CD4-positive, alpha-beta T cell treated with Interleukin-2 at 100 ng/mL for 4 hours (primary cell): ENCODE data around the gene NKAIN2.
"Not testable (repeated sequence)": the region's sequence is repeated elsewhere in the genome, so short reads cannot be mapped to it uniquely, and the experiment has no call there.

ENCODE experiments used
- DNase-seq: peaks from one replicate; pipeline ENCODE4 v3.0.0-alpha.2; 2020; ENCODE audit warnings: low spot score

NKAIN2 gene

DNA sequence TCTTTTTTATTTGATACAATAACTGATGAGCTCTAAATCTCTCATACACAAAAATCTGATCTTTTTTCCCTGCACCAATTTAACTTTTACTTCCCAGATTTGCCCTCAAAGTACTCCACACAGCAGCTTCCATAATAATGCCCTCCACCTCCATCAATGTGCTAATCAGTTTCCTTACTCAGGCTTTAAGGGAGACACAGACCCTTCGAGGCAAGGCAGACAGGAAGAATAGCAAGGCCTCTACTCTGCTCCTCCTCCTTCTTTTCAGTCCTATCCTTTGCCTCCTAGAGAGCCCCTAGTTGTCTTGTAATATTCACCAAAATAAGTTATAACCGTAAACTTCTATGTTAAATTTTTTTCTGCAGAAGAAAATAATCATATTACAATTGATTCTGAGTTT lies 713.7 kb downstream of the NKAIN2 start:
- DNase-seq = no peak

DNA sequence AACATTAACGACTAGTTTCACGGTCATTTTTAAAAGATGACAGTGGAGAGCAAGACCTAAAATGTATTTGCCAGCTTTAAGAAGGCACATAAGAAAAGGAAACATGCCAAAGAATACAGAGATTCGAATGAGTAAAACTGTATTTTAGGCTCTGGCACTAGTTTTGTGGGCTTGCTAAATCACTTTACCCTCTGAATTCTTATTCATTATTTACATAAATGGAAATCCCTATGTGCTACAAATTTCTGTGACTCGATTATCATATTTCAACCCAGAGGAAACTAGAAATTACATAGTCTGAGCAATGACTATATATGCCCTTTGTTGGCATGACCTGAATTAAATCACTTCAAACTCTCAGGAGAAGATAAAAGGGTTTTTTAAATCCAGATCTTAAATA lies 716.8 kb downstream of the NKAIN2 start:
- no peak for DNase-seq

DNA sequence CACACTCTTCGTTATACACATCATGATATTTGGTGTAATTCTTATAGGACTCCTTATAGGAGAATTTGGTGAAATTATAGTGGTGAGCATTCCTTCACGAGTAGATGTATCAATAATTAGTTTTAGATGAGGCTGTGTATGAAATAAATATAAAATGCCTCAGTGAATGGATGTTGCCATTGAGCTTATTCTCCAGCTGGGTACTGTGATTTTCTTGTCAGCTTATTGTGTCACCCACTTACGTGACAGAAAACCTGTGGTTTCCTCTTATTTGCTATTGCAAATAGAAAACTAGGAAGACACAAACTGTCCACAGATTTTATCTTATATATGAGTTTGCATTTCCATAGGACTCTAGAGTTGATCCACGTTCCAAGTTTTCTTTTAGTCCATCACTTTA lies 718.7 kb downstream of the NKAIN2 start:
- DNase-seq = no peak

DNA sequence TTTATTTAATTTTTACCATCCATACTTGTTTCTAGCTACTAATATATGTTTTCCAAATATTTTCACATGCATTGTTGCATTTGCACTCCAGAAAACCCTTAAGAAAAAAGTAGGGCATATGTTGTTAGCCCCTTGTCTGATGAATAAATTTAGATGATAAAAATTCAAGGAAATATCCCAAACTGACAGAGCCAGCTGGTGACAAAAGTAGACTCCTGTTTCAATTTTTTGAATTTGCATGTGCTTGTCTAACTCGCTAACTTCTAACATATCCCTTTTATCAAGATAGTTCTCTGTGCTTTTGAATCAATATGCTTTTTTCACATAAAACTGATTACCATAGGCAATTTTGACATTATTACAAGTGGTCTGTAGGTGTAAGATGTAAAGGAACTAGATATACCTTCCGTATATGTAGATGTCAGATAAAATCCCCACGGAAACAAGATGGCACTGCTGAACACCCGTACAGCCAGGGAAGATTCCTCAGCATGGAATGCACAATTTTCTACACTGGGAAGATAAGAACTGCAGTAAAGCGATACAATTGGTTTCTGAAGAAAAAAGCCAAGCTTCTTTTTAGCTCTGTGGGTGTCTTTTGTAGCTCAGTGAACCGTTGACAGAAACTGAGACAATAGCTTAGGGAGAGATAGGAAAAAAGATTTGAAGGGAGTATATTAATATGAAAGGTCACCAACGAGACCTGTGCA lies 721.0 kb downstream of the NKAIN2 start:
- DNase-seq = no peak

GRCh38 chr6:124530926-124531325 lies 727.3 kb downstream of the NKAIN2 start:
- DNase-seq = no peak

DNA sequence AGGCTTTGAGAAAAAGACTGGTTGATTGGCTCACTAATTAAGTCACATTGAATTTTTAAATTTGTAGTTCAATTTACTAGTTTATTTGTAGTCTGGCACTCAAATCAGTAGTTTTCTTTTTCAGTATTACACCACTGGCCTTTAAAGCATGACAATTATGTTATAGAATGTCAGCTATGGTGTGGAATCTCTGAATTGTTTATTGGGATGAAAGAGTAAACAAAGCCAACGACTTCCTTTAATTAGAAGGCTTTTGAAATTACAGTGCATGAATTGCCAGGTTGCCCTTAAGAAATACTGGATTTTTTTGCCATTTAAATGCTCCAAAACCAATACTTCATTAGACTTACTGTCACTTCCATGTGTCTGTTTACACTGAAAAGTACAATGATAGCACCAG lies 731.6 kb downstream of the NKAIN2 start:
- DNase-seq = no peak

- DNase-seq = no peak
Observed at GRCh38 chr6:124535746-124536145, 732.1 kb downstream of the NKAIN2 start.

DNA sequence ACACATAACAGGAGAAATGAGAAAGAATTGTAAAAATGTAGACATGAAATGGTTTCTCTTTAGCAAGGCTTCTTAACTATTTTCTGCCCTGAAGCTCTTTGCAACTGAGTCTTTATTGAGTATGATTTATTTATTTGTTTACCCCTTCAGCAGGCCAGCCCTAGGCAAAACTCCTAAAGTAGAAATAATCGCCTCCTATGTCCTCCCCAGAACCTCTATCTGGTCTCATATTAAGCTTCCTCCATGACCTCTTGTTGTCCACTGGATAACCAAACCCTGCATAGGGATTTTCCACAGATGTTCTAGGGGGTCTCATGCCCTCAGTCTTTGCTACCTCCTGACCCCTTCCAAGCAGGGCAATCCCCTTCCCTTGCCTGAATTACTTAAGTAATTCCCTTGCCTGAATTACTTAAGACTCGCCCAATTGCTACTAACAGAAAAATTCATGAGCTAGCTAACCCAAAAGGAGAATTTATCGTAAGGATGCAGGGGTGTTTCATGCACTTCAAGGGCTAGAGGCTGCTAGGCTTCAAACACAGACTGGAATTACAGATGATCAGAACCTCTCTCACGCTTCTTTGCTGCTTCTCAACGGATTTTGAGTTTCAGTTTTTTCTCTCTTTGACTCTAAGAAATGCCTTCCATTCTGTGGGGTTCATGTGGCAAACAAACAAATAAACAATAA lies 732.6 kb downstream of the NKAIN2 start:
- DNase-seq = no peak

- DNase-seq = no peak
Observed at GRCh38 chr6:124536842-124537191, 733.2 kb downstream of the NKAIN2 start.

DNA sequence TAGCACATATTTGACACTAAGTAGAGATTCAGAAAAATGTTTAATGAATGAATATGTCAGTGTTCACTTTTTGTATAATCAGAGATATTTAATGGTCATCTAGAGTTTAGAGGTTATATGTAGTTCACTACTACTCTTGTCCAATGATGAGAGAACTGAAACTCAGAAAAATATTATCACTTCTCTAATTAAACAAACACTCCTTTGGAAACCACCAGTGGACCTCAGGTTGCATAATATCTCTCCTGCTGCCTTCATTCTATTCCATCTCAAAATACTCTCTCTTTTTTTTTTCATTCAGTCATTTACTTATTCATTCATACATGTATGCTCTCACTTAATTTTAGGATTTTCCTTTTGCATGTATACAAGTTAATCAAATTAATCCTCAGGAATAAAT lies 735.4 kb downstream of the NKAIN2 start:
- DNase-seq = no peak

GRCh38 chr6:124541573-124541972 lies 737.9 kb downstream of the NKAIN2 start:
- DNase-seq = no peak

DNA sequence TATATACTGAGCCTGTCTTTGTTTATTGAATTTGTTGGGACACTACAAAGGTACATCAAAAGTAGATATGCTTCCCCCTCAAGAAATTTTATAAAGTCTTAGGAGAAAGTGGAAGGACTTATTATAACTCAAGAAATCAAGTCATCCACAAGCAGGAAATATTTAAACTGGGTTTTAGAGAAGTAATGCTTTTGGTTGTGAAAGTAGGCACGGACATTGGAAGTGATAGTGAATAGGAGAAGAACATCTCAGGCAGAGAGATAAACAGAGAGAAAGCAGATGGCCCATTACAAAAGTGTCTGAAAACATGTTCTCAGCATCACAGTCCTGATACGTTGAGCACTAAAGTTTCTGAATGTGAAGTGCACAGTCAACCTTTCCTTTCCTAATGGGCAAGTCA lies 742.9 kb downstream of the NKAIN2 start:
- no peak for DNase-seq

DNA sequence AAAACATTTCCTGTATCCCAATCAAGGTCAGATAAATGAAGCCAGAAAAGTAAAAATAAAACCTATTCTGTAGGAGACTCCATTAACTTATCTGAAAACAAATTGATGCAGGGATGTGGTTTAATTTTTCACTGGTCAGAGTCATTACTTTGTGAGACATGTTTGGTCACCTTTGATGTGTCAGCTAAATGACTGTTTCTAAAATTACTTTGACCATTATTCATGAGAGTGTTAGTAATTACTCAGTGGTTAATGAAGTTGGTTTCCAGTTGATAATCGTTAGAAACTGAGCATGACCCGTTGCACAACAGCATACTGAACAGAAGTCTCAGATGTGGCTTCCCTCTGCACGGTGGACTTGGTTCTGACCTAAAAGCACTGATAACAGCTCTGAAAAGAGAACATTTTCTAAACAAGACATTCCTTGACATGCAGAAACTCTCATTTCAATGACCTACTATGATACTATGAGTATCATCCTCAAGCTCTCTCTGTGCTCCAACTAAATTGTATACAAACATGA lies 748.1 kb downstream of the NKAIN2 start:
- no peak for DNase-seq

DNA sequence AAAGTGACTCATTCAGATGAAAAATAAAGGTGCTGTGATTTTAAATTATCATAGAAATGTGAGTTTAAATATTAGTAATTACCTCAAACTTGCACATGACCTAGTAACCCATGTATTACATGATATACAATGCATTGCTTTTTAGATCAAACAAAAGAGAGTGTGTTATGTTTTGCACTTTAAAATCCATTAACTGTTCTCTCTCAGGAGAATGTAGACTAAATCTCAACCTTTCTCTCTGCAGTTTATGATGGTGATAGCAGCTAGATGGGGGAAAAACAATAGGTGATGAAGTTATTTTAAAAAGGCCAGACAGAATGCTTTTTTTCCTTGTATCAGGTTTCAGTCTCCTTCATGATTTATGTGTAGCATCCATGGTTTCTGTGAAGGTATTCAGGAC lies 754.2 kb downstream of the NKAIN2 start:
- no peak for DNase-seq

- DNase-seq = not testable (repeated sequence)
Observed at GRCh38 chr6:124560078-124560477, 756.4 kb downstream of the NKAIN2 start.

DNA sequence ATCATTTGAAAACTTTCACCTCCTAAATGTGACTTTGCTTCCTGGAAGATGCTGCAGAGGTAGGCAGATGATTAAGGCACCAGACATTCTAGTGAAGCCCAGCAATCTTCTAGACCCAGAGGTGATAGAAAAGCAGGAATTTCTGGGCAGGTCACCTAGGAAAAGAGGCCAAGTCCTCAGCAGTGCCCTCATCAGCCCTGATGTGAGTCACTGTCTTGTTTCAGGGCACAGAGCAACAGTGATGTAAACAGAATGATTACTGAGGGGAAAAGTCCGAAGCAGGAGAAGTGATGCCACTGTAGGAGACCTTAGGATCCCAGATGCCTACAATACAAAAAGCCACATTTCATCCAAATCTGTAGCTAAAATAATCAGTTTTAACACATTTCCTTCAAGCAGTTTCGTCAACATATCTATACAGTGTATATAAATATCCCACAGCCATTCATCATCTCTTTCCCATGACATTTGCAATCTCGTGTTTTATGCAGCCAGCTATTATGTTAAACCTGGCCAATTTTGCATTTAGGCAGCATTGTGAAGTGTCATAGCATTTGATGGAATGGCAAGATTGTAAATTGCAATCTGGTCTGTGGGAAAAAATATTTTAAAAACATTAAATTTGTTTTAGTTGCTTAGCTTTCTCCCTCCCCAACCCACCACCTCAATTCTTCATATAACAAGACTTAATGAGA lies 757.4 kb downstream of the NKAIN2 start:
- no peak for DNase-seq

GRCh38 chr6:124561635-124562130 lies 758.0 kb downstream of the NKAIN2 start:
- no peak for DNase-seq

DNA sequence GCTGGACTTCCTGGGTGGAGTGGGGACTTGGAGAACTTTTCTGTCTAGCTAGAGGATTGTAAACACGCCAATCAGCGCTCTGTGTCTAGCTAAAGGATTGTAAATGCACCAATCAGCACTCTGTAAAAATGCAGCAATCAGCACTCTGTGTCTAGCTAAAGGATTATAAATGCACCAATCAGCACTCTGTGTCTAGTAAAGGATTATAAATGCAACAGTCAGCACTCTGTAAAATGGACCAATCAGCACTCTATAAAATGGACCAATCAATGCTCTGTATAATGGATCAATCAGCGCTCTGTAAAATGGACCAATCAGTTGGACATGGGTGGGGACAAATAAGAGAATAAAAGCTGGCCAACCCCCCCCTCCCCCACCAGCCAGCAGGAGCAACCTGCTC lies 760.5 kb downstream of the NKAIN2 start:
- not testable (repeated sequence) for DNase-seq

- DNase-seq = no peak
Observed at GRCh38 chr6:124567401-124567800, 763.7 kb downstream of the NKAIN2 start.

GRCh38 chr6:124573953-124574352 lies 770.3 kb downstream of the NKAIN2 start:
- DNase-seq = no peak

GRCh38 chr6:124577734-124578281 lies 774.1 kb downstream of the NKAIN2 start:
- DNase-seq = no peak

GRCh38 chr6:124590001-124590400 lies 786.3 kb downstream of the NKAIN2 start:
- DNase-seq = no peak

DNA sequence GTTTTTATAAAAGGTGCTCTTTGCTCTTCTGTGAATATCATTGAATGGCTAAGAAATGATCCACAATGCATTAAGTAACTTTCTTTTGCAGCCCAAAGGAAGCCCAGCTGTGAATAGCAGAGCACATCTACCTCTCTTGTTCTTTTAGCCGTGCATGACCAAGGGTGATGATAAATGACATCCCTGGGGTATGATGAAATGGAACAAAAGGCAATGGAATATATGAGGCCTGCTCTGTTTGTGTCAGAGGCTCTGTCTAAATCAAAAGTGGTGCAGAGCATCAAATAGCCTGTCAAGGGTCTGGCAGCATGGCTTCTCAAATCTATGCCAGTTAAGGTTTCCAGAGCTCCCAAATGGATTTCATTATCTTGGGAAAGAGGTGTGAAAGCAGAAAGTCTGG lies 796.0 kb downstream of the NKAIN2 start:
- no peak for DNase-seq
